ENCODE results near the gene AGTPBP1. TPM values are rescaled to one million over a fixed set of nuclear protein-coding genes. Genes with fewer than 3 reads are reported as not detected.

The AGTPBP1 gene
- total and polyA plus RNA-seq, 2 donors from 2014 or later = 4.1 to 25.8 TPM

- Histone ChIP-seq H3K4me3 (ENCODE audit: low read length in 3 of 3) (no peak overlapping the region), H3K9ac (ENCODE audit: low read length in 3 of 3) (no peak overlapping the region), H3K4me1 (ENCODE audit: control insufficient read depth in 2 of 3, insufficient read depth in 2 of 3, low read depth in 1 of 3, low read length in 3 of 3) (no peaks in the 10 kb centered on the region), H3K27me3 (ENCODE audit: control insufficient read depth, insufficient read depth, low read length) (no peaks in the 10 kb centered on the region), H3K36me3 (ENCODE audit: control insufficient read depth in 2 of 3, insufficient read depth in 3 of 3, low read length in 3 of 3) (no peaks in the 10 kb centered on the region), H3K27ac (ENCODE audit: low read depth in 2 of 2, low read length in 2 of 2) (no peak overlapping the region), H3K9me3 (ENCODE audit: control insufficient read depth in 2 of 3, insufficient read depth in 1 of 3, low read length in 3 of 3) (no peaks in the 10 kb centered on the region)
- intact Hi-C loops (cut with DNase I) = no loop called here
- no peak for FAIRE-seq
- TF ChIP-seq CTCF (IDR thresholded peaks at IDR 0.05; ENCODE audit: borderline replicate concordance, extremely low read depth, insufficient read depth) = no peak
- no peak for DNase-seq
These were observed 225.3 kb downstream of the AGTPBP1 start for GRCh38 chr9:85516455-85516854.

- no peak overlapping the region for H3K27ac ChIP-seq (ENCODE audit: low read depth in 2 of 2, low read length in 2 of 2)
- H3K27me3 ChIP-seq (ENCODE audit: control insufficient read depth, insufficient read depth, low read length) = no peaks in the 10 kb centered on the region
- no peak overlapping the region for H3K9ac ChIP-seq (ENCODE audit: low read length in 3 of 3)
- H3K4me3 ChIP-seq (ENCODE audit: low read length in 3 of 3) = no peak overlapping the region
- TF ChIP-seq CTCF (IDR thresholded peaks at IDR 0.05; ENCODE audit: borderline replicate concordance, extremely low read depth, insufficient read depth) = no peak
- intact Hi-C loops (cut with DNase I) = no loop called here
- DNase-seq (no peak), FAIRE-seq (no peak)
- no peaks in the 10 kb centered on the region for H3K9me3 ChIP-seq (ENCODE audit: control insufficient read depth in 2 of 3, insufficient read depth in 1 of 3, low read length in 3 of 3)
- no peaks in the 10 kb centered on the region for H3K36me3 ChIP-seq (ENCODE audit: control insufficient read depth in 2 of 3, insufficient read depth in 3 of 3, low read length in 3 of 3)
- no peaks in the 10 kb centered on the region for H3K4me1 ChIP-seq (ENCODE audit: control insufficient read depth in 2 of 3, insufficient read depth in 2 of 3, low read depth in 1 of 3, low read length in 3 of 3)
These were observed 226.7 kb downstream of the AGTPBP1 start for GRCh38 chr9:85515021-85515420.

- no peak for TF ChIP-seq CTCF (IDR thresholded peaks at IDR 0.05; ENCODE audit: borderline replicate concordance, extremely low read depth, insufficient read depth)
- no peaks in the 10 kb centered on the region for H3K4me1 ChIP-seq (ENCODE audit: control insufficient read depth in 2 of 3, insufficient read depth in 2 of 3, low read depth in 1 of 3, low read length in 3 of 3)
- intact Hi-C loops (cut with DNase I) = no loop called here
- no peak overlapping the region for H3K4me3 ChIP-seq (ENCODE audit: low read length in 3 of 3)
- DNase-seq (peak in 3 of 5 donors; percentile 9 to 20 (median 13)), FAIRE-seq (no peak)
- no peak overlapping the region for H3K27ac ChIP-seq (ENCODE audit: low read depth in 2 of 2, low read length in 2 of 2)
- no peaks in the 10 kb centered on the region for H3K9me3 ChIP-seq (ENCODE audit: control insufficient read depth in 2 of 3, insufficient read depth in 1 of 3, low read length in 3 of 3)
- H3K9ac ChIP-seq (ENCODE audit: low read length in 3 of 3) = no peak overlapping the region
- H3K36me3 ChIP-seq (ENCODE audit: control insufficient read depth in 2 of 3, insufficient read depth in 3 of 3, low read length in 3 of 3) = no peaks in the 10 kb centered on the region
- H3K27me3 ChIP-seq (ENCODE audit: control insufficient read depth, insufficient read depth, low read length) = no peaks in the 10 kb centered on the region
These were observed 227.5 kb downstream of the AGTPBP1 start for GRCh38 chr9:85514256-85514655.

- no peaks in the 10 kb centered on the region for H3K9me3 ChIP-seq (ENCODE audit: control insufficient read depth in 2 of 3, insufficient read depth in 1 of 3, low read length in 3 of 3)
- H3K4me3 ChIP-seq (ENCODE audit: low read length in 3 of 3) = no peak overlapping the region
- no peaks in the 10 kb centered on the region for H3K4me1 ChIP-seq (ENCODE audit: control insufficient read depth in 2 of 3, insufficient read depth in 2 of 3, low read depth in 1 of 3, low read length in 3 of 3)
- H3K36me3 ChIP-seq (ENCODE audit: control insufficient read depth in 2 of 3, insufficient read depth in 3 of 3, low read length in 3 of 3) = no peaks in the 10 kb centered on the region
- intact Hi-C loops (cut with DNase I) = no loop called here
- no peak for TF ChIP-seq CTCF (IDR thresholded peaks at IDR 0.05; ENCODE audit: borderline replicate concordance, extremely low read depth, insufficient read depth)
- FAIRE-seq (no peak), DNase-seq (no peak)
- H3K27ac ChIP-seq (ENCODE audit: low read depth in 2 of 2, low read length in 2 of 2) = no peak overlapping the region
- no peak overlapping the region for H3K9ac ChIP-seq (ENCODE audit: low read length in 3 of 3)
- H3K27me3 ChIP-seq (ENCODE audit: control insufficient read depth, insufficient read depth, low read length) = no peaks in the 10 kb centered on the region
These were observed 230.0 kb downstream of the AGTPBP1 start for GRCh38 chr9:85511746-85512145.
